Measurements from ENCODE around the gene DLST.

DLST gene

GRCh38 chr14:74863274-74863673, 18.4 kb upstream of the DLST start:
- DNase-seq, result no peak
- Histone ChIP-seq H3K9me2 (replicated peaks; ENCODE audit: insufficient read depth, low read length) (no peaks in the 10 kb centered on the region), H3K36me3 (replicated peaks; ENCODE audit: insufficient read depth, low read length) (no peaks in the 10 kb centered on the region), H3K9me3 (replicated peaks; ENCODE audit: insufficient read depth, low read length) (no peaks in the 10 kb centered on the region), H3K79me2 (ENCODE audit: low read length) (no peaks in the 10 kb centered on the region), H3F3A (ENCODE audit: insufficient read depth, low read length) (no peaks in the 10 kb centered on the region), H3K4me1 (ENCODE audit: low read length) (no peaks in the 10 kb centered on the region), H3K4me3 (ENCODE audit: low read length) (no peak overlapping the region), H4K20me1 (ENCODE audit: insufficient read depth, low read length) (no peaks in the 10 kb centered on the region), H3K9ac (ENCODE audit: low read length) (no peak overlapping the region), H3K27me3 (replicated peaks; ENCODE audit: insufficient read depth, low read length) (no peaks in the 10 kb centered on the region), H3K4me2 (ENCODE audit: low read depth, low read length) (no peak overlapping the region), H2AFZ (ENCODE audit: low read length) (no peak overlapping the region), H3K27ac (ENCODE audit: low read length) (no peak overlapping the region)
- TF ChIP-seq CTCF (IDR thresholded peaks at IDR 0.05; ENCODE audit: low read length) (no peak), EZH2phosphoT487 (IDR thresholded peaks at IDR 0.05; ENCODE audit: low read length) (no peak), EZH2 (optimal IDR thresholded peaks at IDR 0.05; ENCODE audit: low read depth, low read length) (no peak)

- Histone ChIP-seq H3K9me2 (replicated peaks; ENCODE audit: insufficient read depth, low read length) (no peaks in the 10 kb centered on the region), H3K4me1 (ENCODE audit: low read length) (no peaks in the 10 kb centered on the region), H3K9me3 (replicated peaks; ENCODE audit: insufficient read depth, low read length) (no peaks in the 10 kb centered on the region), H3K27me3 (replicated peaks; ENCODE audit: insufficient read depth, low read length) (no peaks in the 10 kb centered on the region), H3K4me2 (ENCODE audit: low read depth, low read length) (no peak overlapping the region), H3F3A (ENCODE audit: insufficient read depth, low read length) (no peaks in the 10 kb centered on the region), H4K20me1 (ENCODE audit: insufficient read depth, low read length) (no peaks in the 10 kb centered on the region), H3K27ac (ENCODE audit: low read length) (no peak overlapping the region), H3K79me2 (ENCODE audit: low read length) (no peaks in the 10 kb centered on the region), H3K9ac (ENCODE audit: low read length) (no peak overlapping the region), H3K36me3 (replicated peaks; ENCODE audit: insufficient read depth, low read length) (no peaks in the 10 kb centered on the region), H2AFZ (ENCODE audit: low read length) (no peak overlapping the region), H3K4me3 (ENCODE audit: low read length) (no peak overlapping the region)
- DNase-seq, result no peak
- TF ChIP-seq EZH2 (optimal IDR thresholded peaks at IDR 0.05; ENCODE audit: low read depth, low read length) (no peak), EZH2phosphoT487 (IDR thresholded peaks at IDR 0.05; ENCODE audit: low read length) (no peak), CTCF (IDR thresholded peaks at IDR 0.05; ENCODE audit: low read length) (no peak)
Measured at GRCh38 chr14:74864198-74864597, 17.5 kb upstream of the DLST start.

GRCh38 chr14:74865156-74865555, 16.6 kb upstream of the DLST start:
- H3K79me2 ChIP-seq (ENCODE audit: low read length), result no peaks in the 10 kb centered on the region
- no peaks in the 10 kb centered on the region for H3K27me3 ChIP-seq (replicated peaks; ENCODE audit: insufficient read depth, low read length)
- no peaks in the 10 kb centered on the region for H3F3A ChIP-seq (ENCODE audit: insufficient read depth, low read length)
- TF ChIP-seq CTCF (IDR thresholded peaks at IDR 0.05; ENCODE audit: low read length) (no peak), EZH2 (optimal IDR thresholded peaks at IDR 0.05; ENCODE audit: low read depth, low read length) (no peak), EZH2phosphoT487 (IDR thresholded peaks at IDR 0.05; ENCODE audit: low read length) (no peak)
- no peak overlapping the region for H3K4me3 ChIP-seq (ENCODE audit: low read length)
- no peak overlapping the region for H3K27ac ChIP-seq (ENCODE audit: low read length)
- no peaks in the 10 kb centered on the region for H3K36me3 ChIP-seq (replicated peaks; ENCODE audit: insufficient read depth, low read length)
- no peaks in the 10 kb centered on the region for H3K9me3 ChIP-seq (replicated peaks; ENCODE audit: insufficient read depth, low read length)
- no peak overlapping the region for H2AFZ ChIP-seq (ENCODE audit: low read length)
- H3K4me1 ChIP-seq (ENCODE audit: low read length), result no peaks in the 10 kb centered on the region
- H3K4me2 ChIP-seq (ENCODE audit: low read depth, low read length), result no peak overlapping the region
- no peaks in the 10 kb centered on the region for H4K20me1 ChIP-seq (ENCODE audit: insufficient read depth, low read length)
- no peak for DNase-seq
- no peak overlapping the region for H3K9ac ChIP-seq (ENCODE audit: low read length)
- no peaks in the 10 kb centered on the region for H3K9me2 ChIP-seq (replicated peaks; ENCODE audit: insufficient read depth, low read length)
